Neural progenitor cell (in vitro differentiated cells): ENCODE results near the gene NUDC. TPM values are rescaled to one million over a fixed set of nuclear protein-coding genes. Genes with fewer than 3 reads are reported as not detected.

Source experiments
- DNase-seq: peaks from one replicate; pipeline ENCODE4 v3.0.0-alpha.2; 2016; ENCODE audit warnings: low spot score
- H2AFZ ChIP-seq: fragments of 200-600 bp; sonication (generic); replicated peaks from 2 replicates; pipeline ENCODE4 v1.6.1; 2016; ENCODE audit warnings: antibody characterized with exemption
- H3F3A ChIP-seq: fragments of 200-600 bp; sonication (generic); 2 replicates; pipeline ENCODE4 v1.6.1; 2016; ENCODE audit warnings: antibody characterized with exemption, low read depth
- H3K27ac ChIP-seq: fragments of 200-600 bp; sonication (generic); 2 replicates; pipeline ENCODE4 v1.5.1; 2016; ENCODE audit warnings: mild to moderate bottlenecking
- H3K27me3 ChIP-seq: fragments of 200-600 bp; sonication (generic); 2 replicates; pipeline ENCODE4 v1.6.1; 2016; ENCODE audit warnings: mild to moderate bottlenecking, moderate library complexity
- H3K36me3 ChIP-seq: fragments of 200-600 bp; sonication (generic); 2 replicates; pipeline ENCODE4 v1.5.1; 2016
- H3K4me1 ChIP-seq: fragments of 200-600 bp; sonication (generic); 2 replicates; pipeline ENCODE4 v1.6.1; 2016; ENCODE audit warnings: mixed run types
- H3K4me2 ChIP-seq: fragments of 200-600 bp; sonication (generic); 2 replicates; pipeline ENCODE4 v1.6.1; 2016
- H3K4me3 ChIP-seq: fragments of 200-600 bp; sonication (generic); 2 replicates; pipeline ENCODE4 v1.5.1; 2016
- H3K79me2 ChIP-seq: fragments of 200-600 bp; sonication (generic); 2 replicates; pipeline ENCODE4 v1.6.1; 2016; ENCODE audit warnings: low read depth
- H3K9ac ChIP-seq: fragments of 200-600 bp; sonication (generic); 2 replicates; pipeline ENCODE4 v1.6.1; 2016
- H3K9me3 ChIP-seq: fragments of 200-600 bp; sonication (generic); 2 replicates; pipeline ENCODE4 v1.5.1; 2016; ENCODE audit warnings: low read depth
- H4K20me1 ChIP-seq: fragments of 200-600 bp; sonication (generic); 2 replicates; pipeline ENCODE4 v1.6.1; 2016; ENCODE audit warnings: low read depth
- H3K27ac Mint-ChIP-seq: 3 replicates; pipeline ENCODE4 v1.8.0; 2021; ENCODE audit warnings: mixed read lengths
- H3K27me3 Mint-ChIP-seq: 2 replicates; pipeline ENCODE4 v1.8.0; 2022; ENCODE audit warnings: low read depth, mild to moderate bottlenecking, inconsistent platforms, moderate library complexity, mixed read lengths; ENCODE audit not compliant: insufficient read depth
- H3K36me3 Mint-ChIP-seq: 3 replicates; pipeline ENCODE4 v1.8.0; 2021; ENCODE audit warnings: mixed read lengths
- H3K4me1 Mint-ChIP-seq: 3 replicates; pipeline ENCODE4 v1.8.0; 2021; ENCODE audit warnings: mixed read lengths
- H3K4me3 Mint-ChIP-seq: 3 replicates; pipeline ENCODE4 v1.8.0; 2021; ENCODE audit warnings: mild to moderate bottlenecking, moderate library complexity, mixed read lengths
- H3K9me3 Mint-ChIP-seq: 3 replicates; pipeline ENCODE4 v1.8.0; 2020; ENCODE audit warnings: mixed read lengths
- EZH2 ChIP-seq: fragments of 200-600 bp; sonication (generic); IDR thresholded peaks from 2 replicates; pipeline ENCODE4 v1.6.1; 2017; ENCODE audit warnings: antibody characterized with exemption, mild to moderate bottlenecking, moderate library complexity
- EZH2phosphoT487 ChIP-seq: fragments of 200-600 bp; sonication (generic); IDR thresholded peaks from 2 replicates; pipeline ENCODE4 v1.6.1; 2017; ENCODE audit warnings: antibody characterized with exemption
- total RNA-seq: library from RNA; depleted of rRNA; stranded (reverse); fragments of >200 nt; gene quantifications from 2 replicates; pipeline ENCODE4 v1.2.3, GENCODE V29; 2015; ENCODE audit warnings: low replicate concordance
- TF ChIP-seq, protein P1 (sequence below): fragments of 200-600 bp; sonication (generic); IDR thresholded peaks from 2 replicates; pipeline ENCODE4 v1.5.1; 2017; ENCODE audit warnings: antibody characterized with exemption, mild to moderate bottlenecking

NUDC gene
- total RNA-seq, 1 donor from 2014 or later: 28.6 TPM

DNA sequence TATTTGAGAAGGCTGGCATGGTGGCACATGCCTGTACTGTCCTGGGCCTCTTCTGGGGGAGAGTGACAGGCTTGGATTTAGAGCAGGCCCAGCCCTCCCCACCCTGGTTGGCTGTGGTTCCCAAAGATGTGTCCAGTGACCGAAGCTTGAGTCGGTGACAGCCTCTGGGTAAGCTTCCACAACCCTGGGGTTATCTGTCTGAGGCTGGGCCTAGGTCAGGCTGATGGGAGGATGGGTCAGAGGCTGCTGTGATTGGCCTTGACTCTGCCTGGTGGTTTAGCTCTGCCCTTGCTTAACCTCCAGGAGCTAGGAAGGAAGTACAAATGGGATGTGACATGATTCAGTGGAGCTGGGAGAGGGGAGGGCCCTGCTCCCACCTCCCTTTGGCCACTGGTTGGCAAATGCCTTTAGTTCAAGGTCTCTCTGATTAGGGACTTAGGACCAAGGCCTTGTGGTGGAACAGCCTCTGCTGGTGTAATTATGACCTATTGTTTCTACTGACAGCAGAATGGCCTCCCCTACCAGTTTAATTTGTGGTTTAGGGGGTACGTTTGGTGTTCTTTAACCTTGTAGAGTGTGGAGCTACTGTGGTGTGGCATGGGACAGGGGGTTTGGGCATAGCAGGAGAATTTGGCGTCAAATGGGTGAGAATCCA lies 16.6 kb downstream of the NUDC start:
- no peak overlapping the region for H3K27ac ChIP-seq
- H2AFZ ChIP-seq: no peak overlapping the region
- H3F3A ChIP-seq: no peaks in the 10 kb centered on the region
- no peaks in the 10 kb centered on the region for H3K4me1 Mint-ChIP-seq
- peaks cover 26% of the 10 kb centered on the region for H4K20me1 ChIP-seq
- no peak overlapping the region for H3K9ac ChIP-seq
- H3K27me3 ChIP-seq: no peaks in the 10 kb centered on the region
- no peak overlapping the region for H3K4me2 ChIP-seq
- H3K36me3 ChIP-seq: no peaks in the 10 kb centered on the region
- no peak overlapping the region for H3K4me3 Mint-ChIP-seq
- no peak for DNase-seq
- H3K4me3 ChIP-seq: no peak overlapping the region
- no peaks in the 10 kb centered on the region for H3K4me1 ChIP-seq
- H3K27me3 Mint-ChIP-seq: no peaks in the 10 kb centered on the region
- no peak overlapping the region for H3K27ac Mint-ChIP-seq
- H3K9me3 ChIP-seq: no peaks in the 10 kb centered on the region
- H3K36me3 Mint-ChIP-seq: peaks cover 28% of the 10 kb centered on the region
- H3K79me2 ChIP-seq: peaks cover 50% of the 10 kb centered on the region
- TF ChIP-seq EZH2phosphoT487 (no peak), EZH2 (no peak)
- TF ChIP-seq, protein P1, sequence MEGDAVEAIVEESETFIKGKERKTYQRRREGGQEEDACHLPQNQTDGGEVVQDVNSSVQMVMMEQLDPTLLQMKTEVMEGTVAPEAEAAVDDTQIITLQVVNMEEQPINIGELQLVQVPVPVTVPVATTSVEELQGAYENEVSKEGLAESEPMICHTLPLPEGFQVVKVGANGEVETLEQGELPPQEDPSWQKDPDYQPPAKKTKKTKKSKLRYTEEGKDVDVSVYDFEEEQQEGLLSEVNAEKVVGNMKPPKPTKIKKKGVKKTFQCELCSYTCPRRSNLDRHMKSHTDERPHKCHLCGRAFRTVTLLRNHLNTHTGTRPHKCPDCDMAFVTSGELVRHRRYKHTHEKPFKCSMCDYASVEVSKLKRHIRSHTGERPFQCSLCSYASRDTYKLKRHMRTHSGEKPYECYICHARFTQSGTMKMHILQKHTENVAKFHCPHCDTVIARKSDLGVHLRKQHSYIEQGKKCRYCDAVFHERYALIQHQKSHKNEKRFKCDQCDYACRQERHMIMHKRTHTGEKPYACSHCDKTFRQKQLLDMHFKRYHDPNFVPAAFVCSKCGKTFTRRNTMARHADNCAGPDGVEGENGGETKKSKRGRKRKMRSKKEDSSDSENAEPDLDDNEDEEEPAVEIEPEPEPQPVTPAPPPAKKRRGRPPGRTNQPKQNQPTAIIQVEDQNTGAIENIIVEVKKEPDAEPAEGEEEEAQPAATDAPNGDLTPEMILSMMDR: no peak
- no peaks in the 10 kb centered on the region for H3K9me3 Mint-ChIP-seq

DNA sequence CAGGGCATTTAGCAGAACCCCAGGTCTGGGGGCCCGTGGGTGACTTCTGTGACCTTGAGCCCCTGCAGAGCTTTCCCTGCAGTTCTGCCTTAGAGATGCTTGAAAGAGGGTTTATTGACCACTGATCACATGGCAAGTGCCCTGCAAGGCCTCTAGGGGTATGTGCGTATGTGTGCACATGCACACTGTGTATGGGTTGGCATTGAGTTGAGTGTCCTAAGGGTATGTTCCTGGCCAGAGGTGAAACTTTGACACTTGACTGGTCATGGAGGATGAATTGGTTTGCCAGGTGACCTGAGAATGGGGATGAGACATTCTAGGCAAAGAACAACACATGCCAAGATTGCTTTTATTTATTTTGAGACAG lies 17.1 kb downstream of the NUDC start:
- no peaks in the 10 kb centered on the region for H3K27me3 ChIP-seq
- H3K4me3 ChIP-seq: no peak overlapping the region
- no peaks in the 10 kb centered on the region for H3K36me3 ChIP-seq
- Mint-ChIP-seq H3K36me3 (peaks cover 32% of the 10 kb centered on the region), H3K4me3 (no peak overlapping the region), H3K4me1 (no peaks in the 10 kb centered on the region), H3K27me3 (no peaks in the 10 kb centered on the region), H3K9me3 (no peaks in the 10 kb centered on the region), H3K27ac (no peak overlapping the region)
- H2AFZ ChIP-seq: no peak overlapping the region
- H3K4me2 ChIP-seq: no peak overlapping the region
- H3K4me1 ChIP-seq: no peaks in the 10 kb centered on the region
- no peak overlapping the region for H3K9ac ChIP-seq
- TF ChIP-seq EZH2phosphoT487 (no peak), EZH2 (no peak)
- TF ChIP-seq, protein P1: no peak
- peaks cover 49% of the 10 kb centered on the region for H3K79me2 ChIP-seq
- no peak overlapping the region for H3K27ac ChIP-seq
- no peaks in the 10 kb centered on the region for H3K9me3 ChIP-seq
- H3F3A ChIP-seq: no peaks in the 10 kb centered on the region
- H4K20me1 ChIP-seq: peaks cover 24% of the 10 kb centered on the region
- DNase-seq: no peak

DNA sequence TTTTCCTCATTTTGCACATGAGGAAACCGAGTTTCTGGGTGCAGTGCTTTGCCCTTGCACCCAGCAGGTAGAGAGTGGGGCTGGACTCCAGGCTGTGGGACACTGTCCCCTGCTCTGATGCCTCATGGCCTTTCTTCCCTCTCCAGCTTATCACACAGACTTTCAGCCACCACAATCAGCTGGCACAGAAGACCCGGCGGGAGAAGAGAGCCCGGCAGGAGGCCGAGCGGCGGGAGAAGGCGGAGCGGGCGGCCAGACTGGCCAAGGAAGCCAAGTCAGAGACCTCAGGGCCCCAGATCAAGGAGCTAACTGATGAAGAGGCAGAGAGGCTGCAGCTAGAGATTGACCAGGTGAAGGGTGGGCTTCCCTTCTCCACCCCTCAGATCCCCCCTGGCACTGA lies 19.8 kb downstream of the NUDC start:
- Mint-ChIP-seq H3K4me1 (no peaks in the 10 kb centered on the region), H3K27me3 (no peaks in the 10 kb centered on the region), H3K36me3 (peaks cover 34% of the 10 kb centered on the region), H3K9me3 (no peaks in the 10 kb centered on the region), H3K27ac (no peak overlapping the region), H3K4me3 (no peak overlapping the region)
- no peak for DNase-seq
- H2AFZ ChIP-seq: no peak overlapping the region
- no peaks in the 10 kb centered on the region for H3F3A ChIP-seq
- H4K20me1 ChIP-seq: peaks cover 24% of the 10 kb centered on the region
- H3K9ac ChIP-seq: no peak overlapping the region
- H3K9me3 ChIP-seq: no peaks in the 10 kb centered on the region
- no peak overlapping the region for H3K27ac ChIP-seq
- H3K4me1 ChIP-seq: no peaks in the 10 kb centered on the region
- TF ChIP-seq, protein P1: no peak
- no peak for TF ChIP-seq EZH2
- H3K36me3 ChIP-seq: no peaks in the 10 kb centered on the region
- no peak overlapping the region for H3K4me3 ChIP-seq
- no peaks in the 10 kb centered on the region for H3K27me3 ChIP-seq
- no peak overlapping the region for H3K4me2 ChIP-seq
- H3K79me2 ChIP-seq: peaks cover 33% of the 10 kb centered on the region
